Osteoblast (primary cell): Measurements from ENCODE around the gene MTHFD2L. TPM values are rescaled to one million over a fixed set of nuclear protein-coding genes. Genes with fewer than 3 reads are reported as not detected.

Source experiments
- DNase-seq: peaks from one replicate; pipeline ENCODE4 v3.0.0; 2011; ENCODE audit warnings: low spot score, mixed read lengths; ENCODE audit not compliant: insufficient read length; ENCODE audit errors: missing footprints
- H2AFZ ChIP-seq: 2 replicates; pipeline ENCODE4 v1.6.0; 2011; ENCODE audit warnings: mild to moderate bottlenecking, low read length
- H3K27ac ChIP-seq: 2 replicates; pipeline ENCODE4 v1.5.1; 2011; ENCODE audit warnings: mild to moderate bottlenecking, low read depth, low read length, moderate library complexity
- H3K27me3 ChIP-seq: 2 replicates; pipeline ENCODE4 v1.6.0; 2012; ENCODE audit warnings: mild to moderate bottlenecking, control low read depth, inconsistent platforms, low read length, moderate library complexity; ENCODE audit not compliant: insufficient read depth
- H3K36me3 ChIP-seq: 2 replicates; pipeline ENCODE4 v1.5.1; 2011; ENCODE audit warnings: mild to moderate bottlenecking, low read length, control low read depth, moderate library complexity; ENCODE audit not compliant: insufficient read depth
- H3K4me1 ChIP-seq: 2 replicates; pipeline ENCODE4 v1.5.1; 2011; ENCODE audit warnings: mild to moderate bottlenecking, low read length, control low read depth, moderate library complexity; ENCODE audit not compliant: insufficient read depth
- H3K4me2 ChIP-seq: 2 replicates; pipeline ENCODE4 v1.6.0; 2011; ENCODE audit warnings: mild to moderate bottlenecking, low read length; ENCODE audit not compliant: insufficient read depth
- H3K4me3 ChIP-seq: fragments of 200-600 bp; sonication (generic); 3 replicates; pipeline ENCODE4 v1.5.1; 2012; ENCODE audit warnings: mild to moderate bottlenecking, low read length, inconsistent platforms; ENCODE audit not compliant: insufficient read depth
- H3K79me2 ChIP-seq: 2 replicates; pipeline ENCODE4 v1.6.0; 2012; ENCODE audit warnings: mild to moderate bottlenecking, low read length, control low read depth, inconsistent platforms; ENCODE audit not compliant: insufficient read depth
- H3K9me3 ChIP-seq: 2 replicates; pipeline ENCODE4 v1.5.1; 2011; ENCODE audit warnings: low read depth, low read length, control low read depth
- H4K20me1 ChIP-seq: 2 replicates; pipeline ENCODE4 v1.6.0; 2012; ENCODE audit warnings: mild to moderate bottlenecking, low read length, control low read depth; ENCODE audit not compliant: insufficient read depth
- CTCF ChIP-seq: IDR thresholded peaks from 2 replicates; pipeline ENCODE4 v1.5.1; 2011; ENCODE audit warnings: mild to moderate bottlenecking, low read depth, low read length, moderate library complexity; ENCODE audit errors: extremely low read depth
- total RNA-seq: library from RNA; depleted of rRNA; stranded (reverse); fragments of >200 nt; gene quantifications from 2 replicates; pipeline ENCODE4 v1.2.3, GENCODE V29; 2012

Gene MTHFD2L
- total RNA-seq, 1 donor, result 13.0 TPM

GRCh38 chr4:74322301-74322700 is 164.4 kb downstream of the MTHFD2L start:
- Histone ChIP-seq H2AFZ (no peak overlapping the region), H3K27ac (no peak overlapping the region), H4K20me1 (no peaks in the 10 kb centered on the region), H3K79me2 (no peaks in the 10 kb centered on the region), H3K36me3 (no peaks in the 10 kb centered on the region), H3K27me3 (peaks cover 13% of the 10 kb centered on the region), H3K4me2 (no peak overlapping the region), H3K4me1 (peaks cover 10% of the 10 kb centered on the region), H3K4me3 (no peak overlapping the region), H3K9me3 (no peaks in the 10 kb centered on the region)
- TF ChIP-seq CTCF, result no peak
- DNase-seq, result no peak

- Histone ChIP-seq H4K20me1 (no peaks in the 10 kb centered on the region), H3K4me1 (peaks cover 17% of the 10 kb centered on the region), H2AFZ (no peak overlapping the region), H3K27ac (no peak overlapping the region), H3K4me2 (no peak overlapping the region), H3K36me3 (no peaks in the 10 kb centered on the region), H3K27me3 (peaks cover 13% of the 10 kb centered on the region), H3K9me3 (no peaks in the 10 kb centered on the region), H3K4me3 (no peak overlapping the region), H3K79me2 (no peaks in the 10 kb centered on the region)
- DNase-seq, result no peak
- TF ChIP-seq CTCF, result no peak
Measured at GRCh38 chr4:74323663-74324062, 165.7 kb downstream of the MTHFD2L start.

GRCh38 chr4:74324262-74324661 is 166.3 kb downstream of the MTHFD2L start:
- H3K27me3 ChIP-seq, result peaks cover 13% of the 10 kb centered on the region
- no peak overlapping the region for H2AFZ ChIP-seq
- no peak for TF ChIP-seq CTCF
- H3K9me3 ChIP-seq, result no peaks in the 10 kb centered on the region
- no peak overlapping the region for H3K27ac ChIP-seq
- peaks cover 17% of the 10 kb centered on the region for H3K4me1 ChIP-seq
- no peaks in the 10 kb centered on the region for H3K36me3 ChIP-seq
- no peaks in the 10 kb centered on the region for H3K79me2 ChIP-seq
- H3K4me3 ChIP-seq, result no peak overlapping the region
- no peak for DNase-seq
- H3K4me2 ChIP-seq, result no peak overlapping the region
- no peaks in the 10 kb centered on the region for H4K20me1 ChIP-seq

- DNase-seq, result no peak
- Histone ChIP-seq H2AFZ (no peak overlapping the region), H3K9me3 (no peaks in the 10 kb centered on the region), H3K4me1 (peaks cover 8% of the 10 kb centered on the region), H3K4me3 (no peak overlapping the region), H4K20me1 (no peaks in the 10 kb centered on the region), H3K4me2 (no peak overlapping the region), H3K36me3 (no peaks in the 10 kb centered on the region), H3K27ac (no peak overlapping the region), H3K79me2 (no peaks in the 10 kb centered on the region), H3K27me3 (peaks cover 13% of the 10 kb centered on the region)
- TF ChIP-seq CTCF, result no peak
Measured at GRCh38 chr4:74325886-74326285, 168.0 kb downstream of the MTHFD2L start.
